Adrenal gland (tissue), 12 donors: ENCODE data around the gene ATRIP. TPM values are rescaled to one million over a fixed set of nuclear protein-coding genes. Genes with fewer than 3 reads are reported as not detected.

Experiments
- DNase-seq, 7 donors: peaks; one replicate each; pipeline ENCODE4 v3.0.0-alpha.2; 2019 to 2020
- H3K27ac ChIP-seq, 5 donors: fragments of 200-600 bp; sonication (generic) in 4 of 5; 1 replicate in 3 of 5; 2 replicates in 2 of 5; pipeline versions ENCODE4 v1.5.1 to v1.8.0; 2016 to 2020; ENCODE audit warnings: mild to moderate bottlenecking in 1 of 5
- H3K27me3 ChIP-seq: fragments of 200-600 bp; 2 replicates; pipeline ENCODE4 v1.8.0; 2021
- H3K36me3 ChIP-seq, 2 donors: fragments of 200-600 bp; replicated peaks in 1 of 2; 1 replicate in 1 of 2; 2 replicates in 1 of 2; pipeline versions ENCODE4 v1.5.1 to v1.8.0; 2018 to 2022
- H3K4me1 ChIP-seq, 2 donors: fragments of 200-600 bp; replicated peaks in 1 of 2; 1 replicate in 1 of 2; 2 replicates in 1 of 2; pipeline versions ENCODE4 v1.5.1 to v1.8.0; 2018 to 2021
- H3K4me3 ChIP-seq, 4 donors: fragments of 200-600 bp; sonication (generic) in 3 of 4; one replicate each; pipeline ENCODE4 v1.5.1; 2016 to 2018
- H3K9me3 ChIP-seq, 3 donors: fragments of 200-600 bp; sonication (generic) in 1 of 3; replicated peaks in 1 of 3; 1 replicate in 2 of 3; 2 replicates in 1 of 3; pipeline versions ENCODE4 v1.5.1 to v1.8.0; 2016 to 2021
- POLR2A ChIP-seq, 2 donors: fragments of 450-650 bp; IDR thresholded peaks; one replicate each; pipeline ENCODE4 v1.6.1; 2017; ENCODE audit warnings: antibody characterized with exemption in 2 of 2, mild to moderate bottlenecking in 2 of 2, moderate library complexity in 1 of 2
- WGBS, 4 donors: extraction: QIAGEN DNeasy Blood & Tissue Kit in 2 of 4; methylation state at CpG; one replicate each; pipeline versions ENCODE4 v1.1.5 to v1.1.7; 2013 to 2017; 5-methylcytosine and 5-hydroxymethylcytosine counted together
- intact Hi-C, 2 donors: fragments of 100-400 bp; cut with DNase I; formaldehyde crosslinking; loops; one replicate each; pipeline versions ENCODE4 v1.14.1 to v1.15.0; 2022 to 2023
- polyA plus RNA-seq, 3 donors: library from polyadenylated mRNA; stranded (reverse); fragments of 200-250 nt in 2 of 3; fragments of 350-450 nt in 1 of 3; fragmentation: Illumina TruSeq in 1 of 3; extraction: RNeasy Lipid Tissue Mini Kit (QIAGEN cat#74804) in 1 of 3; gene quantifications; one replicate each; pipeline ENCODE4 v1.2.3, GENCODE V29; 2013 to 2014
- total RNA-seq, 9 donors: library from RNA; depleted of rRNA in 4 of 9; stranded (reverse); fragments of >200 nt in 4 of 9; fragments of 120-200 nt in 1 of 9; fragmentation: NEBNext Ultra II Directional in 1 of 9; extraction: Animal tissue kit (Norgen Biotek cat#: 25700) in 1 of 9; gene quantifications; one replicate each; pipeline versions ENCODE4 v1.1.0 to v1.2.4, GENCODE V29; 2013 to 2023
- TF ChIP-seq, protein P1 (sequence below), 6 experiments: fragments of 450-650 bp in 4 of 6; fragments of 200-600 bp in 2 of 6; sonication (generic) in 1 of 6; IDR thresholded peaks; 1 replicate in 5 of 6; 2 replicates in 1 of 6; pipeline versions ENCODE4 v1.5.1 to v1.8.0; 2016 to 2021; ENCODE audit warnings: antibody characterized with exemption in 6 of 6, mild to moderate bottlenecking in 2 of 6, moderate library complexity in 1 of 6
- donor health status: healthy with polysubstance abuse.
- donor health status: Bipolar disorder and iron deficiency.
- donor health status: DM: yes; HTN: yes; CAD: no.
- donor health status: DM: no; HTN: no; CAD: no.
- donor health status: DM: no; HTN: no; CAD: no.
- donor health status: DM: yes; HTN: yes; CAD: no.

ATRIP gene
- total and polyA plus RNA-seq, 12 donors, result 5.1 to 15.9 (median 6.8) TPM

DNA sequence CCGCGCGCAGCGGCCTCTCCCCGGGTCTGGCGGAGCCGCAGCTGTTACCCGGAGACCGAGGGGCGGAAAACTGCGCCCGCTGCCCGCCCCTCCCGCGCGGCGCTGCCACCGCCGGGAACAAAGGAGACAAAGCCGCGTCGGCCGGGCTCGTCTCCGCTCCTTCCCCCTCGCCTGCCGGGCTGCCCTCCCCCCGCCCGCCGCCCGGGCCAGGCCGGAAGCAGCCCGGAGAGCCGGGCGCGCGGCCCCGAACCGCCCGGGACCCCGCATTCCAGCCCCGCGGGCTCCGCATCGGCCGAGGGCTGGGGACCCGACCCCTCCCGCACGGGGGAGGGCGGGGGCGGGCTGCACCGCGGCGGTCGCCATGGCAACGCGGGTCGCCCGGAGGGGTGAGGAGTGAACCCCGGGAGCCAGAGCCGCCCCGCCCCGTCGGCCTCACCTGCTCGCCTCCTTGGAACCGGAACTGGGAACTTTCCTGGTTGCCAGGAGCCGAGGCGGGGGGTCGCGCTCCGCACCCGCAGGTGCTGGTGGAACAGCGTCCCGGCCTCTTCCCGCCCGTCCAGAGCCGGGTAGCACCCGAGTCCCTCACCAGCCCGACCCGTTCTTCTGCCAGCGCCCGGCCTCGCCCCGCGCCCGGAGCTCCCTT lies 17.1 kb upstream of the ATRIP start:
- Histone ChIP-seq H3K9me3 (no peaks in the 10 kb centered on the region), H3K27me3 (no peaks in the 10 kb centered on the region), H3K36me3 (peaks cover 0 to 20% of the 10 kb centered on the region in 2 donors), H3K4me3 (peak overlapping the region; percentile 28 to 93 (median 62)), H3K4me1 (peaks cover 7 to 19% of the 10 kb centered on the region in 2 donors), H3K27ac (peak overlapping the region in 4 of 5 donors; percentile 53 to 79 (median 66))
- intact Hi-C loops, result no loop called here
- peak; percentile 27 to 70 (median 52) for DNase-seq
- TF ChIP-seq POLR2A (IDR thresholded peaks at IDR 0.05), result peak in 1 of 2 donors; percentile 56
- TF ChIP-seq, protein P1, sequence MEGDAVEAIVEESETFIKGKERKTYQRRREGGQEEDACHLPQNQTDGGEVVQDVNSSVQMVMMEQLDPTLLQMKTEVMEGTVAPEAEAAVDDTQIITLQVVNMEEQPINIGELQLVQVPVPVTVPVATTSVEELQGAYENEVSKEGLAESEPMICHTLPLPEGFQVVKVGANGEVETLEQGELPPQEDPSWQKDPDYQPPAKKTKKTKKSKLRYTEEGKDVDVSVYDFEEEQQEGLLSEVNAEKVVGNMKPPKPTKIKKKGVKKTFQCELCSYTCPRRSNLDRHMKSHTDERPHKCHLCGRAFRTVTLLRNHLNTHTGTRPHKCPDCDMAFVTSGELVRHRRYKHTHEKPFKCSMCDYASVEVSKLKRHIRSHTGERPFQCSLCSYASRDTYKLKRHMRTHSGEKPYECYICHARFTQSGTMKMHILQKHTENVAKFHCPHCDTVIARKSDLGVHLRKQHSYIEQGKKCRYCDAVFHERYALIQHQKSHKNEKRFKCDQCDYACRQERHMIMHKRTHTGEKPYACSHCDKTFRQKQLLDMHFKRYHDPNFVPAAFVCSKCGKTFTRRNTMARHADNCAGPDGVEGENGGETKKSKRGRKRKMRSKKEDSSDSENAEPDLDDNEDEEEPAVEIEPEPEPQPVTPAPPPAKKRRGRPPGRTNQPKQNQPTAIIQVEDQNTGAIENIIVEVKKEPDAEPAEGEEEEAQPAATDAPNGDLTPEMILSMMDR (IDR thresholded peaks at IDR 0.05), result peak in 1 of 6 experiments; percentile 27
- 0 to 1% (median 0%) methylated on average over 11 to 86 of the region's 86 CpGs for WGBS, 4 donors

DNA sequence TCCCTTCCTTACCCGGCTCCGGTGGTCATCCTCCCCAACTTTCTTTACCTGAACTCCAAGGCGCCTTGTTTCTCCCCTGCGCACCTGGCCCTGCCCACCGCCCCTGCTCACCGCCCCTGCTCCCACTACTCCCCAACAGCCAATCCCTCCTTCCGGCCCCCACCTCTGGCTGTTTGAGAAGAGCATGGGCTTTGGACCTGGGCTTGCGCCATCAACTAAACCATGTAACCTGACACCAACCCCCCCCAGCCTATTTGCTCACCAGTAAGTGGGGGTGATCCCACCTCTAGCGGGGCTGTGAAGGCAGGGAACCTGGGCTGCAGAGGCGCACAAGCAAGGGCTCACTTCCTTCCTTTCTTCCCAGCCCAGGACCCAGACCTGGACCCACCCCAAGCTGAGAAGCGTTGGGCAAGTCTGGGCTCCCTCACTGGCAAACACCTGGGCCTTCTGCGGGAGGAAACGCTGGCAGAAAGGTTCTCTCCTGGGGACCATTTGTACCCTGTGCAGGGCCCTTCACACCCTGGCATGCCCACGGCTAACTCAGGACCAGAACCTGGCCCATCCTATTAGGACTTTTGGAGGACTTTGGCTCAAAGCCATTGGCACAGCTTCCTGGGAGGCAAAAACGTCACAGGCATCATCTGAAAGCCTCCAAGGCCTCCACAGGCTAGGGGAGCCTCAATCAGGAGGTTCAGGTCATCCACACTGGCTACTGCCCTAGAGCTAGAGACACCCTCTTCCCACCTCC lies 16.4 kb upstream of the ATRIP start, which contains the start of gene PLXNB1:
TSS of gene PLXNB1 (minus strand) at position 127 of the 748 bp plus-strand sequence. CDS start 5,475 bp downstream, outside the sequence.
- H3K4me1 ChIP-seq, result peaks cover 7 to 19% of the 10 kb centered on the region in 2 donors
- H3K36me3 ChIP-seq, result peaks cover 0 to 20% of the 10 kb centered on the region in 2 donors
- intact Hi-C loops, result loop anchor here in 1 of 2 donors (5.0 to 10.0 kb wide), 2 partner anchors 158 to 235 kb away; no protein-coding TSS in a partner anchor
- WGBS, 4 donors, result 24 to 30% (median 28%) methylated on average over 11 to 15 of the region's 15 CpGs
- H3K9me3 ChIP-seq, result no peaks in the 10 kb centered on the region
- peak within 1 kb of the TSS; percentile 28 to 93 (median 62) for H3K4me3 ChIP-seq
- H3K27me3 ChIP-seq, result no peaks in the 10 kb centered on the region
- TF ChIP-seq, protein P1 (IDR thresholded peaks at IDR 0.05), result no peak
- TF ChIP-seq POLR2A (IDR thresholded peaks at IDR 0.05), result no peak
- peak within 1 kb of the TSS in 4 of 5 donors; percentile 53 to 79 (median 66) for H3K27ac ChIP-seq
- DNase-seq, result peak; percentile 38 to 79 (median 50)

DNA sequence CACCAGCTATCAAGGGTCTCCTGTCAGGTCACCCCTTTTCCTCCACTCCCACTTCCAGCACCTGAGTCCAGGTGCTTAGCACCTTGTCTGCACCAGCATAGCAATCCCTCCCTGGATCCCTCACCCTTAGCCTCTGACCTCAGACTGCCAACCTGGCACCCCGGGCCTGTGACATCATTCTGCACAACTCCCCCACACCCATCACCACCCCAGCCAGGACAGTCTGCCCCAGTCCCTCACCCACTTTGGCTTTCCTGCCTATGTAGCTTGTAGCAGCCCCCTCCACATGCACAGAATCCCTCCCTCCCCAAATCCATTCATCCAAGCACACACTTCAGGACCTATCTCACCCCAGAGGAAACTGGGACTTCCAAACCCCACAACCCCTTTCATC lies 15.8 kb upstream of the ATRIP start:
- H3K27ac ChIP-seq, result peak overlapping the region in 1 of 5 donors; percentile 79
- DNase-seq, result no peak
- no peaks in the 10 kb centered on the region for H3K27me3 ChIP-seq
- H3K4me3 ChIP-seq, result no peak overlapping the region
- intact Hi-C loops, result loop anchor here (1.0 to 10.0 kb wide), 3 partner anchors 28 to 236 kb away; no protein-coding TSS in a partner anchor
- TF ChIP-seq, protein P1 (IDR thresholded peaks at IDR 0.05), result no peak
- no peak for TF ChIP-seq POLR2A (IDR thresholded peaks at IDR 0.05)
- H3K4me1 ChIP-seq, result peaks cover 7 to 19% of the 10 kb centered on the region in 2 donors
- 71 to 88% (median 79%) methylated on average over 1 of the region's 1 CpG for WGBS, 4 donors
- no peaks in the 10 kb centered on the region for H3K9me3 ChIP-seq
- H3K36me3 ChIP-seq, result peaks cover 0 to 20% of the 10 kb centered on the region in 2 donors
